DMS 273 treated with DMSO at 0.1 percent for 48 hours (cell line): ENCODE data around the gene HRG.
"Not testable (repeated sequence)": the region's sequence is repeated elsewhere in the genome, so short reads cannot be mapped to it uniquely, and the experiment has no call there.

Experiments
- DNase-seq: peaks from one replicate; lab custom pipeline; 2025; lab: John Stamatoyannopoulos, UW

The HRG gene

GRCh38 chr3:186680869-186681268 lies 15.1 kb downstream of the HRG start:
- no peak for DNase-seq

GRCh38 chr3:186682812-186683211 lies 17.0 kb downstream of the HRG start:
- DNase-seq, result no peak

DNA sequence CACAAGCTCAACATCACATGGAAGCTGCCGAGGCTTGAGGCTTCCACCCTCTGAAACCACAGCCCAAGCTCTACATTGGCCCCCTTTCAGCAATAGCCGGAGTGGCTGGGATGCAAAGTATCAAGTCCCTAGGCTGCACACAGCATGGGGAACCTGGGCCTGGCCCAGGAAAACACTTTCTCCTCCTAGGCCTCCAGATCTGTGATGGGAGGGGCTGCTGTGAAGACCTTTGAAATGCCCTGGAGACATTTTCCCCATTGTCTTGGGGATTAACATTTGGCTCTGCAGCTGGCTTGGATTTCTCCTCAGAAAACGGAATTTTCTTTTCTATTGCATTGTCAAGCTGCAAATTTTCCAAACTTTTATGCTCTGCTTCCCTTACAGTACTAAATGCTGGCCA lies 18.2 kb downstream of the HRG start:
- no peak for DNase-seq

DNA sequence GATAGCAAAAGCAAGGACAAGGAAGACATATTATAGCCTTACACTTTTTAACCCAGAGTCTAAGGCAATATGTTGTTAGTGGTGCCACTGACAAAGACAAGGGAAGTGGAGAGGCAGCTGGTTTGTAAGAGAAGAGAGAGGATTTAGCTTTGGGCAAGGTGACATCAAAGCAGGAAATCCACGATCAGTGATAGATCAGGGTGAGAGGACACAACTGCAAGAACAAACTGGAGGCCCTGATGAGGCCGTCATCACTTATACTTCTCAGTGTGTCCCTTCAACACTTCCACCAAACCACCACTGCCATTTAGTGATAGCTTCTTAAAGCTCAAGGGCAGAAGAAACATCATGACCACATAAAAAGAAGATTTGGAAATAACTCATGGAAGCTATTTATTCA lies 20.7 kb downstream of the HRG start:
- DNase-seq, result not testable (repeated sequence)

DNA sequence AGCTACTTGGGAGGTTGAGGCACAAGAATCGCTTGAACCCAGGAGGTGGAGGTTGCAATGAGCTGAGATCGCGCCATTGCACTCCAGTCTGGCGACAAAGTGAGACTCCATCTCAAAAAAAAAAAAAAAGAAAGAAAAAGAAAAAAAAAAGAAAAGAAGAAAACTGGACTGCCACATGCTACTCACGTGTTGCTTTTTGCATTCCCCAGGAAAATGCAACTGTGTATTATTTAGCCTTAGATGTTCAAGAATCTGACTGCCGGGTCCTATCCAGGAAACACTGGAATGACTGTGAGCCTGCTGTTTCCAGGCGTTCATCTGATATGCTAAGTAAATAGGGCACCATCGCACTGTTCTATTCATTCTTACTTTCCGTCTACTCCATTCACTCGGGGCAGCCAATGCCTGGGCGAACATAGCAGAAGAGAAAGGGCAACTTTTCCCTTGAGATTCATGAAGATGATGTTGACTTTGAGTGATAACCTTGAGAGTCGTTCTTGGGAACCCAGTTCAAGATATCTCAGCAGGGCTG lies 21.4 kb downstream of the HRG start:
- no peak for DNase-seq

DNA sequence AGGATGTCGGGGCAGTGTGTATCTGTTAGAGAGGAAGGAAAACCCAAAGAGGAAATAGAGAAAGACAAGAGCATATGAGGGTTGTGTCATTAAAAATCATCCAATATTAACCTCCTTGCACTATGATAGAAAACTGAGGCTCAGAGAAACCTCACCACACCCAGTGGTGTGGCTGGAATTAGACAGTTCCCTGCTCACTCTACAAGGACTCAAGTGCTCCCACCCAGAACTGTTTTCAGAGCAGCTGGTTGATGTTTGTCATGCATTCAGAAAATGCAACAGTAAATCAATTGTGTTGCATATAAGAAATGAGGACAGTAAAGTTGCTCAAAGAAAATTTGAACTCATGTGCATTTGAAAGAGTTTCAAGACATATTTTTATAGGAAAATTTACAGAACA lies 24.5 kb downstream of the HRG start:
- DNase-seq, result not testable (repeated sequence)

DNA sequence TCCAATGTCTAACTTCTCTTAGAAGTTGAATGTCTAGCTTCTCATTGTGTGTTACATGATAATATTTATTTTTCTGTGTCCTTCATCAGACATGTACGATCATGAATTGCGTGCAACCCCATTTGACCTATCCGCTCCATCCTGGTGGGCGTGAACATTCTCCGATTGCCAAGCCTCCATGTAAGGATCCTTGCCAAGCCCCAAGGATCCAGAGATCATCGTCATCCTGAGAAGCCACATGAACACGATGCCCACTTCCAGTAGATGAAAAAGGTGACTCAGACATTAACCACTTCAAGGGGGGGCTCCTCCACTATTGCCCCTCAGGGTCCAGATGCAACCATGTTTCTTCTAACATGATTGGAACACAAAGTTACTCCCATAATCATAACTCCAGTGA lies 25.9 kb downstream of the HRG start:
- no peak for DNase-seq

DNA sequence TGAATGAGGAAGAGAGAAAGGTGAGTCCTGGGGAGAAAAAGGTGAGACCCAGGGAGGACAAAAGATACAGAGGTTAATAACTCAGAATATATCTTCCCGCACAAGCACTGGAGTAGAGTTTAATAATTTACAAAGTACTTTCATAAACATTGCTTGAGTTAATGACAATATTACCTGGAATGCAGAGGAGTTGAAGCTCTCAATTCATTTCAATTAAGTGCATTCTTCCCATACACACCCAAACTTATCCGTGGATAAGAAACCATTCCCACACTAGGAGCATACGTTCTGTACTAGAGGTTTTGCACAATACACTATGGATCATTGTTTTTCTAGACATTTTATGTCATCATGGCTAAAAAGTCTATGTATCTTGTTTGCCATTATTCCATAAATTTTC lies 28.0 kb downstream of the HRG start:
- no peak for DNase-seq

DNA sequence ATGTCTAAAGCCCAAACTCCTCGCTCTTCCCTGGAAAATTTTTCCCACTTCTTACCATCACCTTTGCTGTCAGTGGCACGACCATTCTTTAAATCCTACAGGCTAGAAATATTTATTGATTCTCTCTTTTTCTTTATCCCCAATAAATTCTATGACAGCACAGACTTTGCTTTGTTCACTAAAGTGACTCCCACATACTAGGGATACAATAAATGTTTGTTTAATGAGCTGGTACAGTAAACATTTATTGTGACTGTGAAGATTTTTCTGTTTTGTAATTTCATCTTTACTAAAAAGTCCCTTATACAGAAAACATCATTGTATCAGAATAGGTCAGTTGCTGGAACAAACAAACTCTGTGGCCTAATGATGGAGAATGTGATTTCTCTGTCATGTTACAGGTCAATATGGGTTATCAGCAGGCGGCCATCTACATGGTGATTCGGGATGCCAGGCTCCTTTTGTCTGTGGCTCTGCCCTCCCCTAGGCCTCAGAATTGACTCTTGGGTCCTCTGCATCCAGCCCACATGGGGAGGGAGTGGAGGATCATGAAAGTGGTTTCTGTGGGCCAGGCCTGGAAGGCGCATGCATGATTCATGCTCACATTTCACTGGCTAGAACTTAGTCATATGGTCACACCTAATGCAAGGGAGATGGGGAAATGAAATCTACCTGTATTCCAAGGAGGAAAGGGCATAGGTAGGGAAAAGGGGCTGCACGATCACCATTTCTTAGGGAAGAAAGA lies 28.6 kb downstream of the HRG start:
- no peak for DNase-seq

DNA sequence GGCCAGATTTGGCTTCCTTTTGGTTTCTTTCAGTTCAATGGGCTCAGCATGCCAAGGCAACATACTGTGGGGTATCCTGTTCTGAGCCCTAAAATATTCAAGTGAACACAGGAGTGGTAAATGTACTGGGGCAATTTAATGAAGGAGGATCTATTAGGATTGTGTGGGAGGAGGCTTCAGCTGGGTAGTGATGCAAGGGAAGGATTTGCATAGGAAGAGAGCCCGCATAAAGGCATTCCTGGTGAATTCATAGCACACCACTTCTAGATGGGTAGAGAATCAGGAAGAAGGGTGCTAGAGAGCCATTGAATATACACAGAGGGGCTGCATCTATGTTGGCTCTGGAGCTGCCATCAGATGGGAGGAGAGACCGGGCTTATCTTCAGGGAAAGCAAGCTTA lies 30.7 kb downstream of the HRG start:
- DNase-seq, result no peak

GRCh38 chr3:186697510-186697909 lies 31.7 kb downstream of the HRG start:
- DNase-seq, result no peak

DNA sequence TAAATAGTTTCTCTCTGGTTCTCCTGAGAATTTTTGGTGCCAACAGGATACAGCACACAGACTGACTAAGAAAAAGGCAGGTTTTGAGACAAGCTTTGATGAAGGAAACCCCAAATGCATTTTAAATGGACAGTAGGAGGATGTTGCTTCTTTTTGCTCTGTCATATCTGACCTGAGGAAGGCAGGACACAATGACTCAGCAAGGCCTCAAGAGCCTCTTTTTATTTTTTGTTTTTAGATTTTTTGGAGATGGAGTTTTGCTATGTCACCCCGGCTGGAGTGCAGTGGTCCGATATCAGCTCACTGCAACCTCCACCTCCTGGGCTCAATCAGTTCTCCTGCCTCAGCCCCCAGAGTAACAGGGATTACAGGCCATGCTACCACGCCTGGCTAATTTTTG lies 34.5 kb downstream of the HRG start:
- no peak for DNase-seq

DNA sequence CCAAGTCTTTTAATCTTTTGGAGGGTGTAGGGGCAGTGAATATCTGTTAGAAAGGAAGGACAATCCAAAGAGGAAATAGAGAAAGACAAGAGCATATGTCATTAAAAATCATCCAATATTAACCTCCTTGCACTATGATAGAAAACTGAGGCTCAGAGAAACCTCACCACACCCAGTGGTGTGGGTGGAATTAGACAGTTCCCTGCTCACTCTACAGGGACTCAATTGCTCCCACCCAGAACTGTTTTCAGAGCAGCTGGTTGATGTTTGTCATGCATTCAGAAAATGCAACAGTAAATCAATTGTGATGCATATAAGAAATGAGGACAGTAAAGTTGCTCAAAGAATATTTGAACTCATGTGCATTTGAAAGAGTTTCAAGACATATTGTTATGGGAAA lies 36.6 kb downstream of the HRG start:
- not testable (repeated sequence) for DNase-seq

DNA sequence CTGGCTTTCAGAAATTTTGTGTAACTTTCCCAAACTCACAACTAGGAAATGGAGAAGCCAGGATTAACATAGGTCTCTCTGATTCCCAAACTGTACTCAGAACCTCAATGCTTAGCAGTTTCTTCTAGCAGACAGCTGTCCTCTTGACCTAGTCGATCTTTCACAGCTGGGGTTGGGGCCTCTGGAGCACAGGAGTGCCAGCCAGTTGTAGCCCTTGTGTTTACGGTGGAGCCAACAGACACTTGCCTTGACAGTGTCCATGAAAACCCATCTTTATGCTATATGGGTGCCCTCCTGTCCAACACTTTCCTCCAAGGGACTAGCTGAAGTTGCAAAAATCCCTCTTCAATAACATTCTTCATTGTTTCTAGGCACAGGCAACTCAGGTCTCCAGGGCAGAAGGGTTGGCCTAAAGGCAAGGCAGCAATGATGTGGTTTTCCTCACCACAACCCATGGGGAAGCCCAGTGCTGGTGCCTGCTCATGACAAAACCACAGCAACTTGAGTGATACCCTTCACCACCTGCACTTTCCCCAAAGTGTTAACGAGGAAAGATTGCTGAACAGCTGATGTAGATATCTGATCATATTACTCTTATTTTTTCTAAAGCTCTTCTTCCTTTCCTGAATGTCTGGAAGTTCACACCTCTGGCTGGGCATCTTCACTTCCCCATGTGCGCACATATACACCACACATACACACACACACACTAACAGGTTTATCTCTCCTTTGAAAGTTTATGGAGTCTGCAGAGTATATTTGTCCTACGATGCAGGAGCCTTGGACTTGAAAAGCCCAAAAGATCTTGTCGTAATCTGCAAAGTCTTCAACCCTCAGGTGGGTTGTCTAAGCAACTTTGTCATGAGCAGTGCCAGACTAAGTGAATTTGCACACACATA lies 40.3 kb downstream of the HRG start:
- DNase-seq, result no peak

GRCh38 chr3:186708983-186709679 lies 43.3 kb downstream of the HRG start:
- DNase-seq, result no peak

- DNase-seq, result not testable (repeated sequence)
These were observed 44.9 kb downstream of the HRG start for GRCh38 chr3:186710694-186711093.

DNA sequence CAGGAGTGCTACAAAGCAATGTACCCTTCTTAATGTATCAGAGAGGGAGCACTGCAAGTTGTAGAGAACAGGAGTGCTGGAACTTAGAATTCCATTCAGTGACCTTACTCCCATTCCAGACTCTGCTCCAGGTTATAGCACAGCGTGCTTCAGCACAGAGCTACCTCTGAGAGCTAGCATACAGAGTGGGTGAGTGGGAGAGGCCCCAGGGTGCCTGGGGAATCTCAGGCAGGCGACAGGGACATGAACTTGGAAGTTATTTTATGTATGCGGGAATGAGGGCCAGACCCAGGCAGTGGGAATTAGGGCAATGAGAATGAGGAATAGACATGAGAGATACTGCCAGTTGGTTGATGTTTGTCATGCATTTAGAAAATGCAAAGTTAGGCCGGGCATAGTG lies 47.7 kb downstream of the HRG start:
- no peak for DNase-seq

- DNase-seq, result no peak
These were observed 51.2 kb downstream of the HRG start, which contains the start of gene KNG1 for GRCh38 chr3:186717039-186717457. Gene KNG1, plus strand, starts transcription at chr3:186717359. Its CDS starts 184 bp downstream, at chr3:186717543.

GRCh38 chr3:186719945-186720739 lies 54.3 kb downstream of the HRG start:
- no peak for DNase-seq

DNA sequence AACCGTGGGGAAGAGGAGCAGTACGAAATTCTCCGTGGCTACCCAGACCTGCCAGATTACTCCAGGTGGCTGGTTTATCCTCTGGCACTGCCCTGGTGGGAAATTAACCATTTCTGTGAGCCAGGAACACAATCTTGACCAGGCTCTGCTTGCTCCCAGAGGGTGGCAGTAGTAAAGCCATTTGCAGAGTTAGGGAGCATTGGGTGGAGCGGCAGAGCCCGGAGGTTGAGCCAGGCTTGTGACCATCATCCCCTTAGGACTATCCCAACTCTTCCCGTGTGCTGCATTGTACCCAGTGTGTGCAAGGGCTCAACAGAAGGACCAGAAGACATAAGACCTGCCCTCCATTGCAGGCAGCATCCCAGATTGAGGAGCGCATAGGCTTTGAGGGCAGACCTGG lies 56.6 kb downstream of the HRG start:
- no peak for DNase-seq

DNA sequence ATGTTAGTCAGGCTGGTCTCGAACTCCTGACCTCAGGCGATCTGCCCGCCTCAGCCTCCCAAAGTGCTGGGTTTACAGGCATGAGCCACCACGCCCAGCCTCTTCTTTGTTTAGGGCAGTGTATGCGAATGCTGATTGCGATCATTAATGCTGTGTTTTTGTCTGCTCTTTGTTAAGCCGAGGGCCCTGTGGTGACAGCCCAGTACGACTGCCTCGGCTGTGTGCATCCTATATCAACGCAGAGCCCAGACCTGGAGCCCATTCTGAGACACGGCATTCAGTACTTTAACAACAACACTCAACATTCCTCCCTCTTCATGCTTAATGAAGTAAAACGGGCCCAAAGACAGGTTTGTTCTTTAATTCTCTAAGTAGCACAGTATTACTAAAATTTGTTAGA lies 59.1 kb downstream of the HRG start:
- no peak for DNase-seq
